ENCODE results near the gene CYRIA. TPM values are rescaled to one million over a fixed set of nuclear protein-coding genes. Genes with fewer than 3 reads are reported as not detected.

The CYRIA gene
- total RNA-seq = 1 to 10 TPM in 1 of 2 experiments, under 1 TPM in 1; 0.77 to 1.7 TPM

DNA sequence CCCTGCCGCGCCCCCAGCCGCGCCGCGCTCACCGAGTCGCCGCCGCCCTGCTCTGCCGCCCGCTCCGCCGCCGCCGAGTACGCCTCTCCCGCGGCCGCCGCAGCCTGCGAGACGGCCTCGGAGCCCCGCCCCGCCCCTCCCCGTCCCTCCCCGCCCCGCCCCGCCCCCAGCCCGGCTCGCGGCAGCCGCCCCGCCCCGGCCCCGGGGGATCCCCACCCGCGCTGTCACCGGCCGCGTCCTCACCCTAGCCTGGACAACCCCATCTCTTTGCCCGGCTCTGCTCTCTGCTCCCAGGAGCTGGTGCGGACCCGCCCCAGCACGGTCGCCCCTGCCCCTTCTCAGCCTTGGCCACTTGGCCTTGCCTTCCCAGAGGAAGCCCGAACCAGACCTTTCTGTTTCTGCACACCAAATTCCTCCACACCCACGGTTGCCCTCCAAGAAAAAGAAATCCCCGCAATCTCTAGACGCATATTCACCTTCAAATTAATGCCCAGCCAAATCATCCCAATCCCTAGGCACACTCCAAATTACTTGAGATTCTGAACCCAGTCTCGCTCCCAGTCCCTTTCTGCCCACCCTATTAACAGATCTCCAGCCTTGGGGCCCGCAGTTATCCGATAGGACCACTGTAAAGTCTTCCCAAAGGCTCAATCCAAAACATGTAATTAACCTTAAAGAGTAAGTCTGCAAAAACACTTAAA, at the start of gene CYRIA:
Gene CYRIA, minus strand, starts transcription at position 87 of the 701 bp plus-strand sequence. CDS start 77,715 bp downstream, outside the sequence.
- no peaks in the 10 kb centered on the region for H3K36me3 Mint-ChIP-seq
- DNase-seq (peak; percentile 46), ATAC-seq (peak; percentile 86)
- CTCF ChIA-PET = no interaction called here
- peaks cover 11% of the 10 kb centered on the region for H3K4me1 Mint-ChIP-seq
- H3K4me3 Mint-ChIP-seq = peak within 1 kb of the TSS; percentile 48
- H3K27ac Mint-ChIP-seq = peak within 1 kb of the TSS; percentile 38
- H3K9me3 Mint-ChIP-seq (ENCODE audit: low read depth) = no peaks in the 10 kb centered on the region
- H3K27me3 Mint-ChIP-seq = peaks cover 42% of the 10 kb centered on the region

DNA sequence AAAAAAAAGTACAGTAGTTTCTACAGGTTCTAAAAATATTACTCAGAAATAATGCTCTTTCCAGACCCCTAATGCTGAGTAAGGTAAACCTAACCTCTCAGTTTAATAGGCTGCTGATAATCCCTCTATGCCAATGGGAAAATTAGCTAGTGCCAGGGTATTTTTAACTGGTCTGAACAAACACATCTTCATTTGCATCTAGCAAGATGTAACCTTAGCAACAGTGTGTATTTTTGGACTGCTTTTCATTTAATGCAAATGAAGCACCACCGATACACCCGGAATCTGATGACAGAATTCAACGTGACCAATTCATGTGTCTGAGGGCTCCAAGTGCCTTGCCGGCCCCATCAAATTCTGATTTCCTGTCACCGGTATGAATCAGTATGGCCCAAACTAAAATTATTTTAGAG, 47.4 kb upstream of the CYRIA start:
- DNase-seq (no peak), ATAC-seq (no peak)
- Mint-ChIP-seq H3K36me3 (no peaks in the 10 kb centered on the region), H3K4me3 (no peak overlapping the region), H3K27me3 (no peaks in the 10 kb centered on the region), H3K4me1 (no peaks in the 10 kb centered on the region), H3K9me3 (ENCODE audit: low read depth) (no peaks in the 10 kb centered on the region), H3K27ac (no peak overlapping the region)
- CTCF ChIA-PET = no interaction called here

DNA sequence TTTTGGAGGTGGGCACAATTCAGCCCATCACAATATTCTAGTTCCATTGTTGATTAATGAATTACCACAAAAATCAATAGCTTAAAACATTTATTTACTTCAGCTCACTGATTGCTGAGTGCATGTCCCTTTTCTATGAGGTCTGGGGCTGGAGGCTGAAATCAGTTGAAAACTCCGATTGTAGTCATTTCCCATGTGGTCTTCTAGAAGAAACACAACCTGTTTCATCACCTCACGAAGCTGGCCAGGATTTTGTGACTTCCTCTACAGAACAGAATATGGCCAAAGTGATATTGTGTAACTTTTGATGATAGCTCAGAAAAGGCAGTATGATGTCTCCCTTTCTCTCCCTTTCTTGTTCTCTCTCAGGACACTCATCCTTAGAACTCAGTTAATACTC, 44.1 kb upstream of the CYRIA start:
- no peak overlapping the region for H3K27ac Mint-ChIP-seq
- DNase-seq = no peak
- H3K36me3 Mint-ChIP-seq = no peaks in the 10 kb centered on the region
- H3K4me3 Mint-ChIP-seq = no peak overlapping the region
- ATAC-seq = no peak
- H3K27me3 Mint-ChIP-seq = no peaks in the 10 kb centered on the region
- H3K9me3 Mint-ChIP-seq (ENCODE audit: low read depth) = no peaks in the 10 kb centered on the region
- H3K4me1 Mint-ChIP-seq = no peaks in the 10 kb centered on the region
- CTCF ChIA-PET = no interaction called here

GRCh38 chr2:16708173-16708572, 42.5 kb upstream of the CYRIA start:
- DNase-seq (no peak), ATAC-seq (no peak)
- Mint-ChIP-seq H3K27ac (no peak overlapping the region), H3K27me3 (no peaks in the 10 kb centered on the region), H3K36me3 (no peaks in the 10 kb centered on the region), H3K4me3 (no peak overlapping the region), H3K4me1 (no peaks in the 10 kb centered on the region), H3K9me3 (ENCODE audit: low read depth) (no peaks in the 10 kb centered on the region)
- CTCF ChIA-PET = no interaction called here

DNA sequence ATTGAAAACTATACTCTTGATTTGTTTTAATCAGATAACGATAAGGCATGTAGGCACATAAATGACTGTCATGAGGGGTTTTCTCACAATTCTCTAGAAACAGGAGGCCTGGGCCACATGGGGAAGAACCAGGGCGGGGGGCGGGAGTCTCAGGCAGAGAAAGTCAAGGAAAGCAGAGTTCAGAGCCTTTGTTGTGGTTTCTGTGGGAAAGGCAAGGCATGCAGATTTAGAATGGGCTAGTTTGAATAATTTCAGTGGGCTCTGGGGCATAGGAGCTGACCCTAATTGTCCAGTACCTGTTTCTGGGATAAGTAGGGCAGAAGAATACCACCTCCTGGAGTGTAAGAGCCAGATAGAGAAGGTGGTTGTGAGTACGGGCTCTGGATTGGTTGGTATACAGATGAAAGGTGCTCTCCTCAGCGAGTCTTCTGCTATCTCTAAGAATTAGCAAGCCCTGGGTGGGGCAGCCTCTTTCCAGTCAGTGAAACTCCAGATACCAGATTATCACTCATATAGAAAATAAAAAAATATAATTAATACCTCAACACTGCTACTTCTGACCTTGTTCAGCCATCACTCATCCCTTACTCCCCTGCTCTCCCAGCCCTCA, 41.5 kb upstream of the CYRIA start:
- Mint-ChIP-seq H3K27me3 (no peaks in the 10 kb centered on the region), H3K9me3 (ENCODE audit: low read depth) (no peaks in the 10 kb centered on the region), H3K4me1 (no peaks in the 10 kb centered on the region), H3K27ac (no peak overlapping the region), H3K4me3 (no peak overlapping the region), H3K36me3 (no peaks in the 10 kb centered on the region)
- ATAC-seq (no peak), DNase-seq (no peak)
- CTCF ChIA-PET = no interaction called here

DNA sequence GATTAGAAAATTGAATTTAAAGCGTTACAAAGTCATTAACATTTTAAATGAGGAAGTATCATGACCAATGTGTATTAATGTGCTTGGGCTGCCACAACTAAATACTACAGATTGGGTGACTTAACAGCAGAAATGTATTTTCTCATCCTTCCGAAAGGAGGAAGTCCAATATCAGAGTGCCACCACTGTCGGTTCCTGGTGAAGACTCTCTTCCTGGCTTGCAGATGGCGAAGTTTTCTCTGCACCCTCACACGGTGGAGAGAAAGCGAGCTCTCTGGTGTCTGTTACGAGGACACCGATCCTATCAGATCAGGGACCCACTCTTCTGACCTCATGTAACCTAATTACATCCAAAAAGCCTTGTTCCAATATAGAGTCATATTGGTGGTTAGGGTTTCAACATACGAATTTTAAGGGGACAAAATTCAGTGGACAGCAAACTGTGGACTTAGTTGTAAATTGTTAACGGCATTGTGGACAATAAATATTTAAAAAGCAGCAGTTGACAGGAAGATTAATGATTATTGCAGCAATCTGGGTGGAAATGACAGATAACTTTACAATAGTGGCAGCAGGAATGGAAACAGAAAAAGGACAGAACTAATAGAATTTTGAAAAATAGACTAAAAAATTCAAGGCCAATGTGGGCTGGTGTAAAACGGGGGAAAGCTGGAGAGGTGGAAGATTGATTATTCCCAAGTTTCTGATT, 35.1 kb upstream of the CYRIA start:
- Mint-ChIP-seq H3K4me1 (no peaks in the 10 kb centered on the region), H3K36me3 (no peaks in the 10 kb centered on the region), H3K4me3 (no peak overlapping the region), H3K27me3 (no peaks in the 10 kb centered on the region), H3K27ac (no peak overlapping the region), H3K9me3 (ENCODE audit: low read depth) (no peaks in the 10 kb centered on the region)
- ATAC-seq (no peak), DNase-seq (no peak)
- CTCF ChIA-PET = interaction anchor here (1.1 kb wide), 1 partner anchor 9 kb away, joined by 3 read pairs; no protein-coding TSS in a partner anchor

DNA sequence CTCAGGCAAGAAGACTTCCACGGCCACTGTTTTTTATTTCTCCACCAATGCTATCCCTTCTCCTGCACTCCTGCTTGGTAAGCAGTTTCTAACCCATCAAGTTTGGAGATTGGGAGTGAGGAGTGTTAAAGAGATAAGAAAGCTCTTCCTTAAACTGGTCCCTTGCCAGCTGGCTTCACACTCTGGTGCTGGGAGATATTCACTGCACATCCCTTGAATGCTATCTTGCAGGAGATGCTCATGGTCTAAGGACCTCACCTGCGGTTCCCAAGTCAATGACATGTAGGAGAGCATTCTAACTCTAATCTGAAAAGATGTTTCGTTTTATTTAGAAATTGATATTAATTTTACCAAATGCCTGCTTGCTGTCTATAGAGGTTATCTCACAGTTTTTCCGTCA, 28.2 kb upstream of the CYRIA start:
- H3K4me3 Mint-ChIP-seq = no peak overlapping the region
- CTCF ChIA-PET = no interaction called here
- no peak overlapping the region for H3K27ac Mint-ChIP-seq
- ATAC-seq = no peak
- H3K27me3 Mint-ChIP-seq = no peaks in the 10 kb centered on the region
- no peaks in the 10 kb centered on the region for H3K9me3 Mint-ChIP-seq (ENCODE audit: low read depth)
- no peak for DNase-seq
- H3K4me1 Mint-ChIP-seq = no peaks in the 10 kb centered on the region
- no peaks in the 10 kb centered on the region for H3K36me3 Mint-ChIP-seq

GRCh38 chr2:16691261-16691660, 25.6 kb upstream of the CYRIA start:
- Mint-ChIP-seq H3K4me1 (no peaks in the 10 kb centered on the region), H3K27me3 (no peaks in the 10 kb centered on the region), H3K36me3 (no peaks in the 10 kb centered on the region), H3K4me3 (no peak overlapping the region), H3K9me3 (ENCODE audit: low read depth) (no peaks in the 10 kb centered on the region), H3K27ac (no peak overlapping the region)
- ATAC-seq (no peak), DNase-seq (no peak)
- CTCF ChIA-PET = interaction anchor here (1.2 kb wide), 1 partner anchor 9 kb away, joined by 3 read pairs; no protein-coding TSS in a partner anchor

DNA sequence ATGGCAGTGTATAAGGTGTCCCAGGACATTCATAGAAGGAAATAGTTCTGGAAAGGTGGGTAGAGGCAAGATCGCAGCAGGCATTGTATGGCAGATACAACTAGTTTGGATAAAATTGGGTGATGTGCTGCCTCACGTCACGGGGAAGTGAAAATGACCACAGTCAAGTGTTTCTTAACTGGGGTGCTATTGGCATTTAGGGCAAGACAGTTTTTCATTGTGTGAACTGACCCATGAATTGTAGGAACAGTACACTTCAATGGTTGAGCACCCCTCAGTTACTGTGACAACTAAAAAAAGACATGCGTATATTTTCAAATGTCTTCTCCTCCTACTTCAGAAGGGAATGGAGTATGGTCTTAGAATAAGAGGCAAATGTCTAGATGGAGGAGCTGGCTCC, 22.3 kb upstream of the CYRIA start:
- Mint-ChIP-seq H3K27ac (no peak overlapping the region), H3K36me3 (no peaks in the 10 kb centered on the region), H3K4me1 (no peaks in the 10 kb centered on the region), H3K27me3 (no peaks in the 10 kb centered on the region), H3K4me3 (no peak overlapping the region), H3K9me3 (ENCODE audit: low read depth) (no peaks in the 10 kb centered on the region)
- ATAC-seq (no peak), DNase-seq (no peak)
- CTCF ChIA-PET = no interaction called here

DNA sequence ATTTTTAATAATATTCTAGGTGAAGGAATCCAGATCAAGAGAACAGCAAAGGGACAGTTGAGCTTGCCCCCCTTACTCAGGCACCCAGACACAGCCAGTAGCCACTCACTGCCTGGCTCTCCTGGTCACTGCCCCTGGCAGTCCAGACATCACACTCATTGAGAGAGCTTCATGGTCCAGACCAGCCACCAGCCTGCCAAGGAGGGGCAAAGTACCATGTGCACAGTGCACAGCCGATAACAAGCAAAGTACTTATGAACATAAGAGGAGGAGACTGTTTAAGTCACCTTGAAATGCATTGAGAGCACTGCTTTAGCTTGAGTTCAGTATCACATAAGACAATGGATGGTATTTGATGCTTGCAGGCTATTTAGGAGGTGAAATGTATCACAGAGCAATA, 21.6 kb upstream of the CYRIA start:
- Mint-ChIP-seq H3K4me1 (no peaks in the 10 kb centered on the region), H3K4me3 (no peak overlapping the region)
- ATAC-seq = no peak

DNA sequence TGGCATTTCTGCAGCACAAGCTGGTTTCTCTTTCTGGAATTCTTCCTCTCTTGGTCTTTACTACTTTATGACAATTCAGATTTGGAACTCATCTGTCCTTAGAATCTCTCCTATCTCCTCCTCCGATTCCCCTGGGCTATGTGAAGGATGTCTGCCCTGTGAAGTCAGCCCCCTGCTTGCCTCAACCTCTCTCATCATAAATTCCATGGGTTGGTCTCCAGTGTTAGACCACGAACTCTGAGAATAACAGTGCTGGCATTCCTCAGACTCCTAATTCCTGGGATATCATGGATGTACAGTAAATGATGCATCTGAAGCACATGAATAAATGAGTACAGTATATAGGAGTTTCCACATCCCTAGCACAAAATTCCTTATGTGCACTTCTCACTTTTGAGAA, 21.0 kb upstream of the CYRIA start:
- Mint-ChIP-seq H3K27me3 (no peaks in the 10 kb centered on the region), H3K36me3 (no peaks in the 10 kb centered on the region), H3K27ac (no peak overlapping the region), H3K4me3 (no peak overlapping the region), H3K9me3 (ENCODE audit: low read depth) (no peaks in the 10 kb centered on the region), H3K4me1 (no peaks in the 10 kb centered on the region)
- no peak for ATAC-seq
- no peak for DNase-seq
- CTCF ChIA-PET = no interaction called here

More for the DNA sequence above, 21.6 kb upstream of the CYRIA start:
- Mint-ChIP-seq H3K9me3 (ENCODE audit: low read depth) (no peaks in the 10 kb centered on the region), H3K27ac (no peak overlapping the region), H3K36me3 (no peaks in the 10 kb centered on the region), H3K27me3 (no peaks in the 10 kb centered on the region)
- DNase-seq = no peak
- CTCF ChIA-PET = no interaction called here

GRCh38 chr2:16685340-16685715, 19.7 kb upstream of the CYRIA start:
- no peak for DNase-seq
- Mint-ChIP-seq H3K27ac (no peak overlapping the region), H3K4me1 (no peaks in the 10 kb centered on the region), H3K9me3 (ENCODE audit: low read depth) (no peaks in the 10 kb centered on the region), H3K4me3 (no peak overlapping the region), H3K36me3 (no peaks in the 10 kb centered on the region), H3K27me3 (no peaks in the 10 kb centered on the region)
- no peak for ATAC-seq
- CTCF ChIA-PET = no interaction called here

DNA sequence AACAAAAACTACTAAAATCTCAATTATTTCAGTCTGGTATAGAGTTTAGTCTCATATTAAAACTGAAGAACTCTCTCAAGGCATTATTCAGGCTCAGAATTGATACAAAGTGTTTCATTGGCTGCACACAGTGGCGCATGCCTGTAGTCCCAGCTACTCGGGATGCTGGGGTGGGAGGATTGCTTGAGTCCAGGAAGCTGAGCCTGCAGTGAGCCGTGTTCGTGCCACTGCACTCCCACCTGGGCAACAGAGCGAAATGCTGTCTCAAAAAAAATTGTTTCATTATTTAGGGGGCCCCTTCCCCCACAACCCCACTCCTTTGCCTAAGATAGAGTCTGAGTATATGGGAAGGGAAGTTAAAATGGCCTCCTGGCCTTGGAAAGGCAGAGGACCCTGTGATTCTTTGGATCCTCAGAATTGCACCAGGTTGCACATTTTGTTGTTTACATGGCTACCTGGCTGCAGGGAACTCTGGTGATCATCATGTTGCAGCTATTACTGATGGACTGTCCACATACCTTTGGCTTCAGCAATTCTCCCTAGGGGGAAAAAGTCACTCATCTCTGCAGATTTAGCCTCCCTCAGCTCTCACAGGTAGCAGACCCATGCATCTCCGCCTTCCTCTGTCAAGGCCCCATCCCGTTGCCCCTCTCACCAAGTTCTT, 19.2 kb upstream of the CYRIA start:
- H3K4me1 Mint-ChIP-seq = no peaks in the 10 kb centered on the region
- H3K27me3 Mint-ChIP-seq = no peaks in the 10 kb centered on the region
- DNase-seq = no peak
- H3K9me3 Mint-ChIP-seq (ENCODE audit: low read depth) = no peaks in the 10 kb centered on the region
- H3K4me3 Mint-ChIP-seq = no peak overlapping the region
- CTCF ChIA-PET = no interaction called here
- H3K36me3 Mint-ChIP-seq = no peaks in the 10 kb centered on the region
- ATAC-seq = no peak
- no peak overlapping the region for H3K27ac Mint-ChIP-seq

DNA sequence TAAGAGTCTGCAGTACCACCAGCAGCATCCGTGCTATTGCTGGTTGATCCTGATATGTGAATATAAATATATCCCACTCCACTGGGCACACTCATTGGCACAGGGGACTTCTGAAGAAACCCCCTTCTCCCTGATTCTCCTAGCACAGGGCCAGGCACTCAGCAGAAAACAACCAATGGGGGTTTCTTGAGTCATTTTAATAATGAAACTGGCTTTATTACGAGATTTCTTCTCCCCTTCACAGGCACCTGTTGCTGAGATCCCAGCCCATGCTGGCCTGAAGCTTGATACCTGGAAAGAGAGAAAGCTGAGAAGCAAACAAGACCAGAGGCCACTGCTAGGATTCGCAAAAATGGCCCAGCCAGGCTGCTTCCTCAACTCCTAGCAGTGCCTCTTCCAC, 17.9 kb upstream of the CYRIA start:
- no peak overlapping the region for H3K27ac Mint-ChIP-seq
- H3K4me1 Mint-ChIP-seq = no peaks in the 10 kb centered on the region
- H3K4me3 Mint-ChIP-seq = no peak overlapping the region
- DNase-seq (no peak), ATAC-seq (no peak)
- H3K9me3 Mint-ChIP-seq (ENCODE audit: low read depth) = no peaks in the 10 kb centered on the region
- no peaks in the 10 kb centered on the region for H3K27me3 Mint-ChIP-seq
- CTCF ChIA-PET = no interaction called here
- H3K36me3 Mint-ChIP-seq = no peaks in the 10 kb centered on the region
